GM19372 (cell line): ENCODE measurements around the gene ELOVL7.
"Not testable (repeated sequence)": the region's sequence is repeated elsewhere in the genome, so short reads cannot be mapped to it uniquely, and the experiment has no call there.

Experiments used
- ATAC-seq: cut with Tn5 transposase; IDR thresholded peaks from one replicate; pipeline ENCODE4 v1.9.1; 2021; ENCODE audit warnings: mild to moderate bottlenecking, low read depth, moderate library complexity; ENCODE audit not compliant: unreplicated experiment

Gene ELOVL7

GRCh38 chr5:60719329-60719728, 124.7 kb downstream of the ELOVL7 start:
- no peak for ATAC-seq

- no peak for ATAC-seq
These were observed 125.7 kb downstream of the ELOVL7 start for GRCh38 chr5:60718166-60718892.

GRCh38 chr5:60715201-60715928, 128.7 kb downstream of the ELOVL7 start:
- not testable (repeated sequence) for ATAC-seq

GRCh38 chr5:60712950-60713349, 131.1 kb downstream of the ELOVL7 start:
- ATAC-seq: no peak

- not testable (repeated sequence) for ATAC-seq
These were observed 132.2 kb downstream of the ELOVL7 start for GRCh38 chr5:60711892-60712291.

- no peak for ATAC-seq
These were observed 133.7 kb downstream of the ELOVL7 start for GRCh38 chr5:60710362-60710761.

GRCh38 chr5:60705144-60705543, 138.9 kb downstream of the ELOVL7 start:
- ATAC-seq: no peak

- no peak for ATAC-seq
These were observed 140.1 kb downstream of the ELOVL7 start for GRCh38 chr5:60703944-60704343.
